ENCODE data around the gene SORCS1. TPM values are rescaled to one million over a fixed set of nuclear protein-coding genes. Genes with fewer than 3 reads are reported as not detected.

Gene SORCS1
- total and polyA plus RNA-seq, 2 of the 8 experiments (the other 6 are each of a cell fraction or from before 2014, with no cell fraction given) = 4.1 to 4.6 TPM

DNA sequence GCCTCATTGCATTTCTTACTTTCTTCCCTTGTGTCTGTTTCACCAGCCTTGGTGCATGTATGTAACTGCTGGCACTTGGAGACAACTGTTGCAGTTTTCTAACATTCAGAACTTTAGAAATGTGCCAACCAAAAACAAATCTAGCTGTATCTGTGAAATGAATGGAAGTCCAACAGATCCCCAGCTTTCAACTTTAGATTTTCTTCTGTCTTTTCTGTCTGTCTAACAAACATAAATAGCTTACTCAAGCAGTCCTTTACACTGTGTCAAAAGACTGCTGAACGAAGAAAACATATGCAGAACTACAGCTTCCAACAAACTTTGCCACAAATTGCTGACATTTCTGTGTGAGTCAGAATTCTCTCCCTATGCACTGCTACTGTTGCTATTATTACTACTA lies 30.9 kb downstream of the SORCS1 start:
- Histone ChIP-seq H3K56ac (replicated peaks; ENCODE audit: insufficient read length, low read depth, low read length) (no peak overlapping the region), H3K4ac (replicated peaks; ENCODE audit: insufficient read length, low read depth, low read length) (no peak overlapping the region), H4K8ac (ENCODE audit: extremely low read depth, insufficient read depth, low read length) (no peak overlapping the region), H3K23me2 (ENCODE audit: low read depth, low read length) (no peaks in the 10 kb centered on the region), H2BK20ac (ENCODE audit: low read length) (no peak overlapping the region), H3K14ac (ENCODE audit: insufficient read length) (no peak overlapping the region), H4K20me1 (replicated peaks in 1 of 2; ENCODE audit: control insufficient read depth in 1 of 2, insufficient read depth in 2 of 2, low read length in 2 of 2) (no peaks in the 10 kb centered on the region), H3K9me3 (ENCODE audit: insufficient read depth in 2 of 2, low read depth in 1 of 2, low read length in 1 of 2) (no peaks in the 10 kb centered on the region), H4K5ac (ENCODE audit: insufficient read length, low read depth, low read length) (no peak overlapping the region), H2AFZ (ENCODE audit: low read length) (no peak overlapping the region), H2BK12ac (ENCODE audit: low read depth, low read length) (no peak overlapping the region), H2BK5ac (ENCODE audit: low read depth, low read length) (no peak overlapping the region), H3K23ac (ENCODE audit: insufficient read length) (no peak overlapping the region), H3K79me2 (ENCODE audit: control insufficient read depth in 1 of 2, insufficient read depth in 2 of 2, low read length in 2 of 2) (no peaks in the 10 kb centered on the region), H3K79me1 (ENCODE audit: low read depth, low read length) (no peaks in the 10 kb centered on the region), H2BK15ac (ENCODE audit: low read length) (no peak overlapping the region), H3K18ac (ENCODE audit: extremely low read depth, low read length) (no peak overlapping the region), H3K36me3 (ENCODE audit: control insufficient read depth in 2 of 4, insufficient read depth in 4 of 4, low read length in 3 of 4) (no peaks in the 10 kb centered on the region), H3K4me2 (ENCODE audit: insufficient read depth in 1 of 2, low read depth in 2 of 2, low read length in 2 of 2) (no peak overlapping the region), H3K27me3 (replicated peaks in 1 of 4; ENCODE audit: control insufficient read depth in 3 of 4, extremely low read depth in 1 of 4, insufficient read depth in 3 of 4, low read length in 3 of 4) (no peaks in the 10 kb centered on the region), H2AK5ac (ENCODE audit: low read depth, low read length) (no peak overlapping the region), H4K91ac (replicated peaks; ENCODE audit: insufficient read length, low read length) (no peak overlapping the region), H3K27ac (ENCODE audit: low read depth, low read length) (no peak overlapping the region), H3K9ac (replicated peaks in 1 of 4; ENCODE audit: extremely low read depth in 1 of 4, low read depth in 3 of 4, low read length in 3 of 4) (no peak overlapping the region), H2BK120ac (replicated peaks; ENCODE audit: low read depth, low read length) (no peak overlapping the region), H3K4me3 (ENCODE audit: extremely low read depth in 1 of 4, insufficient read depth in 2 of 4, low read depth in 3 of 4, low read length in 4 of 4) (no peak overlapping the region), H3K4me1 (replicated peaks in 1 of 4; ENCODE audit: control insufficient read depth in 3 of 4, insufficient read depth in 4 of 4, low read length in 3 of 4) (no peaks in the 10 kb centered on the region; a peak in 1 of 7 replicates)
- FAIRE-seq = no peak
- 86% methylated on average over 1 of the region's 1 CpG; no CpG with 5 or more reads in 1 of the 2 experiments for WGBS, 2 experiments (ENCODE audit: extremely low coverage in 1 of 2, insufficient coverage in 1 of 2, insufficient read length in 1 of 2, insufficient replicate concordance in 2 of 2, low coverage in 1 of 2, low lambda C conversion rate in 2 of 2, missing lambda C conversion rate in 1 of 2)
- TF ChIP-seq, protein P1, sequence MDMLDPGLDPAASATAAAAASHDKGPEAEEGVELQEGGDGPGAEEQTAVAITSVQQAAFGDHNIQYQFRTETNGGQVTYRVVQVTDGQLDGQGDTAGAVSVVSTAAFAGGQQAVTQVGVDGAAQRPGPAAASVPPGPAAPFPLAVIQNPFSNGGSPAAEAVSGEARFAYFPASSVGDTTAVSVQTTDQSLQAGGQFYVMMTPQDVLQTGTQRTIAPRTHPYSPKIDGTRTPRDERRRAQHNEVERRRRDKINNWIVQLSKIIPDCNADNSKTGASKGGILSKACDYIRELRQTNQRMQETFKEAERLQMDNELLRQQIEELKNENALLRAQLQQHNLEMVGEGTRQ (IDR thresholded peaks at IDR 0.05; ENCODE audit: low read length) = no peak
- TF ChIP-seq CTBP2 (IDR thresholded peaks at IDR 0.05; ENCODE audit: borderline replicate concordance, insufficient read depth, insufficient read length, low read length) (no peak), HDAC2 (IDR thresholded peaks at IDR 0.05; ENCODE audit: borderline replicate concordance in 1 of 2, low read depth in 2 of 2, low read length in 2 of 2) (no peak), SUZ12 (IDR thresholded peaks at IDR 0.05; ENCODE audit: low read length) (no peak), MAFK (IDR thresholded peaks at IDR 0.05; ENCODE audit: low read depth, low read length) (no peak), RFX5 (IDR thresholded peaks at IDR 0.05; ENCODE audit: borderline replicate concordance, low read depth, low read length) (no peak), KDM5A (IDR thresholded peaks at IDR 0.05; ENCODE audit: low read length) (no peak), BCL11A (IDR thresholded peaks at IDR 0.05; ENCODE audit: low read depth in 2 of 2, low read length in 2 of 2) (no peak)
- CTCF ChIA-PET (ENCODE audit: partially characterized antibody) = no interaction called here
- POLR2A ChIA-PET (ENCODE audit: partially characterized antibody) = interaction anchor here (0.9 kb wide), 1 partner anchor 10 kb away, joined by 5 read pairs; no protein-coding TSS in a partner anchor
- no peak for DNase-seq (ENCODE audit: low read depth in 1 of 2, low spot score in 2 of 2)
